Thoracic aorta (tissue), 2 donors: Measurements from ENCODE around the gene AZIN2. TPM values are rescaled to one million over a fixed set of nuclear protein-coding genes. Genes with fewer than 3 reads are reported as not detected.

Experiments used
- ATAC-seq: fragments of 150-250 bp; one replicate; pipeline ENCODE4 v1.8.0; 2017; ENCODE audit warnings: low read depth; ENCODE audit not compliant: insufficient number of reproducible peaks, low FRiP score
- DNase-seq: peaks from one replicate; pipeline ENCODE4 v3.0.0-alpha.2; 2020; ENCODE audit warnings: low spot score
- H3K27ac ChIP-seq, 2 donors: fragments of 200-600 bp; sonication (generic); 1 replicate in 1 of 2; 2 replicates in 1 of 2; pipeline ENCODE4 v1.5.1; 2016; ENCODE audit warnings: mild to moderate bottlenecking in 2 of 2, moderate library complexity in 2 of 2
- H3K27me3 ChIP-seq: fragments of 200-600 bp; sonication (generic); replicated peaks from 2 replicates; pipeline ENCODE4 v1.6.0; 2016; ENCODE audit warnings: mild to moderate bottlenecking; ENCODE audit not compliant: insufficient read depth
- H3K36me3 ChIP-seq: fragments of 200-600 bp; sonication (generic); one replicate; pipeline ENCODE4 v1.5.1; 2016
- H3K4me1 ChIP-seq, 2 donors: fragments of 200-600 bp; sonication (generic); 1 replicate in 1 of 2; 2 replicates in 1 of 2; pipeline versions ENCODE4 v1.5.1 to v1.6.0; 2016; ENCODE audit warnings: low read depth in 2 of 2, mild to moderate bottlenecking in 1 of 2; ENCODE audit not compliant: control insufficient read depth in 1 of 2
- H3K4me3 ChIP-seq: fragments of 200-600 bp; sonication (generic); 2 replicates; pipeline ENCODE4 v1.5.1; 2016; ENCODE audit warnings: mild to moderate bottlenecking
- H3K9me3 ChIP-seq: fragments of 200-600 bp; sonication (generic); 2 replicates; pipeline ENCODE4 v1.5.1; 2016
- CTCF ChIP-seq: fragments of 200-600 bp; sonication (generic); IDR thresholded peaks from one replicate; pipeline ENCODE4 v1.5.1; 2019; ENCODE audit warnings: antibody characterized with exemption
- total RNA-seq, 2 donors: library from RNA; depleted of rRNA; stranded (reverse); fragments of >200 nt; gene quantifications; one replicate each; pipeline versions ENCODE4 v1.1.0 to v1.2.3, GENCODE V29; 2016

Gene AZIN2
- total RNA-seq, 2 donors from 2014 or later: 5.6 to 6.2 TPM

- Histone ChIP-seq H3K27me3 (no peaks in the 10 kb centered on the region), H3K36me3 (no peaks in the 10 kb centered on the region), H3K27ac (no peak overlapping the region), H3K4me3 (no peak overlapping the region), H3K9me3 (no peaks in the 10 kb centered on the region), H3K4me1 (no peaks in the 10 kb centered on the region)
- DNase-seq: no peak
- ATAC-seq: no peak
- no peak for TF ChIP-seq CTCF
Observed at GRCh38 chr1:33094486-33094885, 13.5 kb downstream of the AZIN2 start.

- H3K4me3 ChIP-seq: no peak overlapping the region
- H3K27me3 ChIP-seq: no peaks in the 10 kb centered on the region
- no peak overlapping the region for H3K27ac ChIP-seq
- TF ChIP-seq CTCF: peak; percentile 97
- H3K36me3 ChIP-seq: no peaks in the 10 kb centered on the region
- ATAC-seq (peak; percentile 53), DNase-seq (no peak)
- no peaks in the 10 kb centered on the region for H3K9me3 ChIP-seq
- H3K4me1 ChIP-seq: no peaks in the 10 kb centered on the region
Observed at GRCh38 chr1:33094971-33095604, 14.1 kb downstream of the AZIN2 start.

- no peaks in the 10 kb centered on the region for H3K27me3 ChIP-seq
- TF ChIP-seq CTCF: no peak
- ATAC-seq (no peak), DNase-seq (no peak)
- no peaks in the 10 kb centered on the region for H3K4me1 ChIP-seq
- no peak overlapping the region for H3K27ac ChIP-seq
- H3K36me3 ChIP-seq: no peaks in the 10 kb centered on the region
- H3K4me3 ChIP-seq: no peak overlapping the region
- no peaks in the 10 kb centered on the region for H3K9me3 ChIP-seq
Observed at GRCh38 chr1:33096363-33097005, 15.5 kb downstream of the AZIN2 start.

GRCh38 chr1:33097137-33097611 lies 16.2 kb downstream of the AZIN2 start:
- TF ChIP-seq CTCF: no peak
- no peaks in the 10 kb centered on the region for H3K36me3 ChIP-seq
- no peaks in the 10 kb centered on the region for H3K9me3 ChIP-seq
- H3K4me1 ChIP-seq: no peaks in the 10 kb centered on the region
- DNase-seq (no peak), ATAC-seq (no peak)
- no peaks in the 10 kb centered on the region for H3K27me3 ChIP-seq
- no peak overlapping the region for H3K27ac ChIP-seq
- H3K4me3 ChIP-seq: no peak overlapping the region

GRCh38 chr1:33097762-33098161 lies 16.8 kb downstream of the AZIN2 start:
- Histone ChIP-seq H3K4me3 (no peak overlapping the region), H3K36me3 (no peaks in the 10 kb centered on the region), H3K27me3 (no peaks in the 10 kb centered on the region), H3K9me3 (no peaks in the 10 kb centered on the region), H3K27ac (no peak overlapping the region), H3K4me1 (no peaks in the 10 kb centered on the region)
- no peak for DNase-seq
- no peak for ATAC-seq
- no peak for TF ChIP-seq CTCF
